ENCODE data around the gene LATS2.

- TF ChIP-seq CTCF (IDR thresholded peaks at IDR 0.05) (no peak), POLR2A (IDR thresholded peaks at IDR 0.05) (no peak)
Observed at GRCh38 chr13:21010621-21011020, 50.8 kb downstream of the LATS2 start.
